ENCODE results near the gene COX10. TPM values are rescaled to one million over a fixed set of nuclear protein-coding genes. Genes with fewer than 3 reads are reported as not detected.

Gene COX10
- total RNA-seq, 1 experiment from 2014 or later = 13.4 TPM

DNA sequence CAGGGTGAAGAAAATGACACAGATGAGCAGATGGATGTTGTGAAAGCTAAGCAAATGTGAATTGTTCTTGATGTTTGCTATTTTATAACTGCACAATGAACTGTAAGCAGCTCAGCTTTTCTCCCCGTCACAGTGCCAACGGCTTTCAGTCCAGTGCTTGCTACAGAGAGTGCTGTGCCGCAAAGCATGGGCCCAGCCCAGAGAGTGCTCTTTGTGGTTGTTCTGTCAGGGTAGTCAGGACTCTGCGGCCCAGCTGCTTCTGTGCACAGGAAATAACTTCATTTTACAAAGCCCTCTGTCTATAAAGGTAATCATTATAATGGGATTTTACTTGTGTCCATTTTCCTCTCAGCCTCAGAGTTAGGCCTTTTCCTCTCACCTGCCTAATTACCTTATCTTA is 128.3 kb downstream of the COX10 start:
- Histone ChIP-seq H3K4me1 (ENCODE audit: control insufficient read depth, insufficient read depth, low read length) (no peaks in the 10 kb centered on the region), H3K27me3 (ENCODE audit: control insufficient read depth, insufficient read depth, low read length) (no peaks in the 10 kb centered on the region), H3K27ac (ENCODE audit: low read length) (no peak overlapping the region), H3K4me3 (ENCODE audit: low read depth in 2 of 2, low read length in 2 of 2) (no peak overlapping the region), H3K9me3 (ENCODE audit: control insufficient read depth, insufficient read depth, low read depth, low read length) (no peaks in the 10 kb centered on the region), H3K36me3 (ENCODE audit: control insufficient read depth, insufficient read depth, low read length) (no peaks in the 10 kb centered on the region)
- ChIA-PET POLR2A (no interaction called here), CTCF (no interaction called here)
- ATAC-seq (no peak), DNase-seq (ENCODE audit: low read depth, low spot score) (no peak)
- intact Hi-C loops (cut with micrococcal nuclease; ENCODE audit: unreplicated experiment) = no loop called here
- in situ Hi-C loops (cut with HindIII; ENCODE audit: low pct_unique_long_range_greater_than_20kb, low sequenced_read_pairs) = no loop called here
- TF ChIP-seq, protein P1, sequence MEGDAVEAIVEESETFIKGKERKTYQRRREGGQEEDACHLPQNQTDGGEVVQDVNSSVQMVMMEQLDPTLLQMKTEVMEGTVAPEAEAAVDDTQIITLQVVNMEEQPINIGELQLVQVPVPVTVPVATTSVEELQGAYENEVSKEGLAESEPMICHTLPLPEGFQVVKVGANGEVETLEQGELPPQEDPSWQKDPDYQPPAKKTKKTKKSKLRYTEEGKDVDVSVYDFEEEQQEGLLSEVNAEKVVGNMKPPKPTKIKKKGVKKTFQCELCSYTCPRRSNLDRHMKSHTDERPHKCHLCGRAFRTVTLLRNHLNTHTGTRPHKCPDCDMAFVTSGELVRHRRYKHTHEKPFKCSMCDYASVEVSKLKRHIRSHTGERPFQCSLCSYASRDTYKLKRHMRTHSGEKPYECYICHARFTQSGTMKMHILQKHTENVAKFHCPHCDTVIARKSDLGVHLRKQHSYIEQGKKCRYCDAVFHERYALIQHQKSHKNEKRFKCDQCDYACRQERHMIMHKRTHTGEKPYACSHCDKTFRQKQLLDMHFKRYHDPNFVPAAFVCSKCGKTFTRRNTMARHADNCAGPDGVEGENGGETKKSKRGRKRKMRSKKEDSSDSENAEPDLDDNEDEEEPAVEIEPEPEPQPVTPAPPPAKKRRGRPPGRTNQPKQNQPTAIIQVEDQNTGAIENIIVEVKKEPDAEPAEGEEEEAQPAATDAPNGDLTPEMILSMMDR (IDR thresholded peaks at IDR 0.05) = no peak
- TF ChIP-seq, protein P2, sequence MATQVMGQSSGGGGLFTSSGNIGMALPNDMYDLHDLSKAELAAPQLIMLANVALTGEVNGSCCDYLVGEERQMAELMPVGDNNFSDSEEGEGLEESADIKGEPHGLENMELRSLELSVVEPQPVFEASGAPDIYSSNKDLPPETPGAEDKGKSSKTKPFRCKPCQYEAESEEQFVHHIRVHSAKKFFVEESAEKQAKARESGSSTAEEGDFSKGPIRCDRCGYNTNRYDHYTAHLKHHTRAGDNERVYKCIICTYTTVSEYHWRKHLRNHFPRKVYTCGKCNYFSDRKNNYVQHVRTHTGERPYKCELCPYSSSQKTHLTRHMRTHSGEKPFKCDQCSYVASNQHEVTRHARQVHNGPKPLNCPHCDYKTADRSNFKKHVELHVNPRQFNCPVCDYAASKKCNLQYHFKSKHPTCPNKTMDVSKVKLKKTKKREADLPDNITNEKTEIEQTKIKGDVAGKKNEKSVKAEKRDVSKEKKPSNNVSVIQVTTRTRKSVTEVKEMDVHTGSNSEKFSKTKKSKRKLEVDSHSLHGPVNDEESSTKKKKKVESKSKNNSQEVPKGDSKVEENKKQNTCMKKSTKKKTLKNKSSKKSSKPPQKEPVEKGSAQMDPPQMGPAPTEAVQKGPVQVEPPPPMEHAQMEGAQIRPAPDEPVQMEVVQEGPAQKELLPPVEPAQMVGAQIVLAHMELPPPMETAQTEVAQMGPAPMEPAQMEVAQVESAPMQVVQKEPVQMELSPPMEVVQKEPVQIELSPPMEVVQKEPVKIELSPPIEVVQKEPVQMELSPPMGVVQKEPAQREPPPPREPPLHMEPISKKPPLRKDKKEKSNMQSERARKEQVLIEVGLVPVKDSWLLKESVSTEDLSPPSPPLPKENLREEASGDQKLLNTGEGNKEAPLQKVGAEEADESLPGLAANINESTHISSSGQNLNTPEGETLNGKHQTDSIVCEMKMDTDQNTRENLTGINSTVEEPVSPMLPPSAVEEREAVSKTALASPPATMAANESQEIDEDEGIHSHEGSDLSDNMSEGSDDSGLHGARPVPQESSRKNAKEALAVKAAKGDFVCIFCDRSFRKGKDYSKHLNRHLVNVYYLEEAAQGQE (IDR thresholded peaks at IDR 0.05; ENCODE audit: insufficient read depth in 1 of 2, low read depth in 2 of 2, low read length in 1 of 2) = no peak
- TF ChIP-seq SIN3A (IDR thresholded peaks at IDR 0.05; ENCODE audit: borderline replicate concordance, insufficient read depth, low read depth, low read length) (no peak), POLR2AphosphoS5 (IDR thresholded peaks at IDR 0.05; ENCODE audit: low read depth, low read length) (no peak), TCF7L2 (IDR thresholded peaks at IDR 0.05; ENCODE audit: low read depth, low read length) (no peak)
- BruUV-seq (replicated peaks) = no TSS peak

DNA sequence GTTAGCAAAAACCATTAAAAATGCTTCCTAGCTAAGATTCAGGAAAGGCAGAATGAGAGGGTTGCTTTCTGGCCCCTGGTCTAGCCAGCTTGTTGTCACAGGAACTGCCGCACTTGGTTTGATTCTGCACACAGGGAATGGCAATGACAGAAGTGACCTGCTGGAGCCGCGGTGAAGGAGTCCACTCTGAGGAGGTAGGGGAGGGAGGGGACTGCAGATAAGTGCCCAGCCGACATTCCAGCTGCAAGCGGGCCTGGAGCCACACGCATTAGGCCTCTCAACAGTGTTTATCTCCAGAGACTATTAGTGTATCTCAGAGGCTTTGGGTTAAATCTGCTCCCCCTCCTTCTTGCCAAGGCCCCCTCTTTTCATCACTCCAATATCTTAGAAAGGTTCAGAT is 128.7 kb downstream of the COX10 start:
- BruUV-seq (replicated peaks) = no TSS peak
- ATAC-seq (no peak), DNase-seq (ENCODE audit: low read depth, low spot score) (no peak)
- Histone ChIP-seq H3K27me3 (ENCODE audit: control insufficient read depth, insufficient read depth, low read length) (no peaks in the 10 kb centered on the region), H3K4me3 (ENCODE audit: low read depth in 2 of 2, low read length in 2 of 2) (no peak overlapping the region), H3K27ac (ENCODE audit: low read length) (no peak overlapping the region), H3K9me3 (ENCODE audit: control insufficient read depth, insufficient read depth, low read depth, low read length) (no peaks in the 10 kb centered on the region), H3K36me3 (ENCODE audit: control insufficient read depth, insufficient read depth, low read length) (no peaks in the 10 kb centered on the region), H3K4me1 (ENCODE audit: control insufficient read depth, insufficient read depth, low read length) (no peaks in the 10 kb centered on the region)
- intact Hi-C loops (cut with micrococcal nuclease; ENCODE audit: unreplicated experiment) (no loop called here), in situ Hi-C loops (cut with HindIII; ENCODE audit: low pct_unique_long_range_greater_than_20kb, low sequenced_read_pairs) (no loop called here)
- POLR2A ChIA-PET = no interaction called here
- no peak for TF ChIP-seq TCF7L2 (IDR thresholded peaks at IDR 0.05; ENCODE audit: low read depth, low read length)
- no peak for TF ChIP-seq SIN3A (IDR thresholded peaks at IDR 0.05; ENCODE audit: borderline replicate concordance, insufficient read depth, low read depth, low read length)
- no peak for TF ChIP-seq POLR2AphosphoS5 (IDR thresholded peaks at IDR 0.05; ENCODE audit: low read depth, low read length)
- TF ChIP-seq, protein P1 (IDR thresholded peaks at IDR 0.05) = no peak
- CTCF ChIA-PET = no interaction called here
